HEK293T (cell line): ENCODE results near the gene RASSF8.

ENCODE experiments used
- ELF4 ChIP-seq: fragments of 450-650 bp; IDR thresholded peaks from 2 replicates; pipeline ENCODE4 v1.6.1; 2017; ENCODE audit warnings: antibody characterized with exemption
- FOXK2 ChIP-seq: fragments of 450-650 bp; IDR thresholded peaks from 2 replicates; pipeline ENCODE4 v1.6.1; 2016; ENCODE audit warnings: mild to moderate bottlenecking
- L3MBTL2 ChIP-seq: fragments of 450-650 bp; conservative IDR thresholded peaks from 2 replicates; pipeline ENCODE4 v1.6.1; 2016; ENCODE audit warnings: mild to moderate bottlenecking
- SP1 ChIP-seq: fragments of 450-650 bp; IDR thresholded peaks from 2 replicates; pipeline ENCODE4 v1.6.1; 2017
- TARDBP ChIP-seq: fragments of 450-650 bp; IDR thresholded peaks from 2 replicates; pipeline ENCODE4 v1.6.1; 2016
- ZNF384 ChIP-seq: fragments of 450-650 bp; IDR thresholded peaks from 2 replicates; pipeline ENCODE4 v1.6.1; 2016

DNA sequence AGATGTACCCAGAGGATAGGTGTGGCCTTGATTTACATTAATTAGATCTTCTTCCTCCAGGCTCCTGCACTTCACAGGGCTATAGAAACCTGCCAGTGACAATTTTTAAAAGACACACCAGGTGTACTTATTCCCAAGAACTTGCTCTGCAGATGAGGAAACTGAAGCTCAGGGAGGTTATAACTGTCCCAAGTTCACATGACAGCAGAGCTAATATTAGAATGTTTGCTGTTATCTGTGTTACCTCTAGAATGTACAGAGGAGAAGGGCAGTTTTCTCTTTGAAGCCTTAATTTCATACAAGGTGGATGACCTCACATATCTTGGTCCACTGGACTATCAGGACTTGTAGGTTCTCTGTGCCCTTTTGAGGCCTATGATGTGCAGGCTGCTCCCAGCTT is 27.7 kb downstream of the RASSF8 start:
- TF ChIP-seq SP1 = no peak
- TF ChIP-seq L3MBTL2 = no peak
- TF ChIP-seq FOXK2 = no peak
- TF ChIP-seq ZNF384 = no peak
- TF ChIP-seq TARDBP = no peak
- no peak for TF ChIP-seq ELF4
